ENCODE results near the gene CNOT6. TPM values are rescaled to one million over a fixed set of nuclear protein-coding genes. Genes with fewer than 3 reads are reported as not detected.

The CNOT6 gene
- total RNA-seq, 1 experiment from 2014 or later, result 32.8 TPM

DNA sequence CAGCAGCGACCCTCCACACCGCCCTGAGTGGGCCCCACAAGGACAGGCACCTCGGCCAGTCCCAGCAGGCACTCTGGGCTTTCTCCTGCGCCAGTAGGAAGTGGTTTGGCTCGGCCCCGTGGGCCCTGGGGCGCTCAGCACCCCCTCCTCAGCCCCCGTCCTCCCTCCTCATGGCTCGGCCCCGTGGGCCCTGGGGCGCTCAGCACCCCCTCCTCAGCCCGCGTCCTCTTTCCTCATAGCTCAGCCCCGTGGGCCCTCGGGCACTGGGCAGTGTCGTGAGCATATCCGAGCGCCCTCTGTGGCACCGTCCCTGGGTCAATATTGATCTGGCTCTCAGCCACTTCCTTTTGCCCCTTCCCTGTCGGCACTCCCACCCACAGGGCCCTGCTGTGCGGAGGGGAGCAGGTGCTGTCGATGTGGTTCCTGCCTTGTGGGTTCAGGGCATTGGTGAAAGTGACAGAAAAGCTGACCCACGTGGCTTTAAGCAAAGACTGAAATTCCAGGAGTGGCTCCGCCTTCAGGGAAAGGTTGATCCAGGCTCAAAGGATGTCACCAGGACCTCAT lies 102.6 kb downstream of the CNOT6 start:
- ChIA-PET POLR2A (no interaction called here), CTCF (no interaction called here)
- H3K9me3 ChIP-seq (ENCODE audit: control insufficient read depth, insufficient read depth, low read depth, low read length), result no peaks in the 10 kb centered on the region
- in situ Hi-C loops (cut with HindIII; ENCODE audit: low pct_unique_long_range_greater_than_20kb, low sequenced_read_pairs), result no loop called here
- no TSS peak for BruUV-seq (replicated peaks)
- no peaks in the 10 kb centered on the region for H3K27me3 ChIP-seq (ENCODE audit: control insufficient read depth, insufficient read depth, low read length)
- ATAC-seq (no peak), DNase-seq (ENCODE audit: low read depth, low spot score) (no peak)
- no peak overlapping the region for H3K27ac ChIP-seq (ENCODE audit: low read length)
- TF ChIP-seq, protein P1, sequence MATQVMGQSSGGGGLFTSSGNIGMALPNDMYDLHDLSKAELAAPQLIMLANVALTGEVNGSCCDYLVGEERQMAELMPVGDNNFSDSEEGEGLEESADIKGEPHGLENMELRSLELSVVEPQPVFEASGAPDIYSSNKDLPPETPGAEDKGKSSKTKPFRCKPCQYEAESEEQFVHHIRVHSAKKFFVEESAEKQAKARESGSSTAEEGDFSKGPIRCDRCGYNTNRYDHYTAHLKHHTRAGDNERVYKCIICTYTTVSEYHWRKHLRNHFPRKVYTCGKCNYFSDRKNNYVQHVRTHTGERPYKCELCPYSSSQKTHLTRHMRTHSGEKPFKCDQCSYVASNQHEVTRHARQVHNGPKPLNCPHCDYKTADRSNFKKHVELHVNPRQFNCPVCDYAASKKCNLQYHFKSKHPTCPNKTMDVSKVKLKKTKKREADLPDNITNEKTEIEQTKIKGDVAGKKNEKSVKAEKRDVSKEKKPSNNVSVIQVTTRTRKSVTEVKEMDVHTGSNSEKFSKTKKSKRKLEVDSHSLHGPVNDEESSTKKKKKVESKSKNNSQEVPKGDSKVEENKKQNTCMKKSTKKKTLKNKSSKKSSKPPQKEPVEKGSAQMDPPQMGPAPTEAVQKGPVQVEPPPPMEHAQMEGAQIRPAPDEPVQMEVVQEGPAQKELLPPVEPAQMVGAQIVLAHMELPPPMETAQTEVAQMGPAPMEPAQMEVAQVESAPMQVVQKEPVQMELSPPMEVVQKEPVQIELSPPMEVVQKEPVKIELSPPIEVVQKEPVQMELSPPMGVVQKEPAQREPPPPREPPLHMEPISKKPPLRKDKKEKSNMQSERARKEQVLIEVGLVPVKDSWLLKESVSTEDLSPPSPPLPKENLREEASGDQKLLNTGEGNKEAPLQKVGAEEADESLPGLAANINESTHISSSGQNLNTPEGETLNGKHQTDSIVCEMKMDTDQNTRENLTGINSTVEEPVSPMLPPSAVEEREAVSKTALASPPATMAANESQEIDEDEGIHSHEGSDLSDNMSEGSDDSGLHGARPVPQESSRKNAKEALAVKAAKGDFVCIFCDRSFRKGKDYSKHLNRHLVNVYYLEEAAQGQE (IDR thresholded peaks at IDR 0.05; ENCODE audit: insufficient read depth in 1 of 2, low read depth in 2 of 2, low read length in 1 of 2), result no peak
- TF ChIP-seq TCF7L2 (IDR thresholded peaks at IDR 0.05; ENCODE audit: low read depth, low read length) (no peak), SIN3A (IDR thresholded peaks at IDR 0.05; ENCODE audit: borderline replicate concordance, insufficient read depth, low read depth, low read length) (no peak), POLR2AphosphoS5 (IDR thresholded peaks at IDR 0.05; ENCODE audit: low read depth, low read length) (no peak)
- TF ChIP-seq, protein P2, sequence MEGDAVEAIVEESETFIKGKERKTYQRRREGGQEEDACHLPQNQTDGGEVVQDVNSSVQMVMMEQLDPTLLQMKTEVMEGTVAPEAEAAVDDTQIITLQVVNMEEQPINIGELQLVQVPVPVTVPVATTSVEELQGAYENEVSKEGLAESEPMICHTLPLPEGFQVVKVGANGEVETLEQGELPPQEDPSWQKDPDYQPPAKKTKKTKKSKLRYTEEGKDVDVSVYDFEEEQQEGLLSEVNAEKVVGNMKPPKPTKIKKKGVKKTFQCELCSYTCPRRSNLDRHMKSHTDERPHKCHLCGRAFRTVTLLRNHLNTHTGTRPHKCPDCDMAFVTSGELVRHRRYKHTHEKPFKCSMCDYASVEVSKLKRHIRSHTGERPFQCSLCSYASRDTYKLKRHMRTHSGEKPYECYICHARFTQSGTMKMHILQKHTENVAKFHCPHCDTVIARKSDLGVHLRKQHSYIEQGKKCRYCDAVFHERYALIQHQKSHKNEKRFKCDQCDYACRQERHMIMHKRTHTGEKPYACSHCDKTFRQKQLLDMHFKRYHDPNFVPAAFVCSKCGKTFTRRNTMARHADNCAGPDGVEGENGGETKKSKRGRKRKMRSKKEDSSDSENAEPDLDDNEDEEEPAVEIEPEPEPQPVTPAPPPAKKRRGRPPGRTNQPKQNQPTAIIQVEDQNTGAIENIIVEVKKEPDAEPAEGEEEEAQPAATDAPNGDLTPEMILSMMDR (IDR thresholded peaks at IDR 0.05), result no peak
- H3K4me3 ChIP-seq (ENCODE audit: low read depth in 2 of 2, low read length in 2 of 2), result no peak overlapping the region
- intact Hi-C loops (cut with micrococcal nuclease; ENCODE audit: unreplicated experiment), result no loop called here
- H3K36me3 ChIP-seq (ENCODE audit: control insufficient read depth, insufficient read depth, low read length), result no peaks in the 10 kb centered on the region
- no peaks in the 10 kb centered on the region for H3K4me1 ChIP-seq (ENCODE audit: control insufficient read depth, insufficient read depth, low read length)

DNA sequence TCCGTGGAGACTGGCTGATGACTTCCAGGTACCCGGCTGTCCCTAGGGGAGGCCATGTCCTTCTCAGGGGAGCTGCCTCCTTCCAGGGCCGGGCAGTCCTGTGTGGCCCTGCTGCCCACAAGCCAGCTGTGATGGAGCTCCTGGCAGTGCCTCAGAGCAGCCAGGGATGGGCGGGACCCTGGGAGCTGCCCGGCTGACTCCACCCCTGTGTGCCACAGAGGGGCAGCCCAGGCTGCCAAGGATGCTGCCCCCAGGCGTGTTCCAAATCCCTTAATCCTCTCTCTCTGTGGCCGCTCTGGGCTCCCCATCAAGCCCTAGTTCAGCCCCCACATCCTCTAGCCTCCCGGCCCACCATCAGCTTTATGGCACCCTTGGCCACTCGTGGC lies 104.1 kb downstream of the CNOT6 start:
- Histone ChIP-seq H3K9me3 (ENCODE audit: control insufficient read depth, insufficient read depth, low read depth, low read length) (no peaks in the 10 kb centered on the region), H3K27me3 (ENCODE audit: control insufficient read depth, insufficient read depth, low read length) (no peaks in the 10 kb centered on the region), H3K4me3 (ENCODE audit: low read depth in 2 of 2, low read length in 2 of 2) (no peak overlapping the region), H3K36me3 (ENCODE audit: control insufficient read depth, insufficient read depth, low read length) (no peaks in the 10 kb centered on the region), H3K27ac (ENCODE audit: low read length) (no peak overlapping the region), H3K4me1 (ENCODE audit: control insufficient read depth, insufficient read depth, low read length) (no peaks in the 10 kb centered on the region)
- BruUV-seq (replicated peaks), result no TSS peak
- TF ChIP-seq TCF7L2 (IDR thresholded peaks at IDR 0.05; ENCODE audit: low read depth, low read length) (no peak), SIN3A (IDR thresholded peaks at IDR 0.05; ENCODE audit: borderline replicate concordance, insufficient read depth, low read depth, low read length) (no peak), POLR2AphosphoS5 (IDR thresholded peaks at IDR 0.05; ENCODE audit: low read depth, low read length) (no peak)
- TF ChIP-seq, protein P2 (IDR thresholded peaks at IDR 0.05), result no peak
- TF ChIP-seq, protein P1 (IDR thresholded peaks at IDR 0.05; ENCODE audit: insufficient read depth in 1 of 2, low read depth in 2 of 2, low read length in 1 of 2), result no peak
- in situ Hi-C loops (cut with HindIII; ENCODE audit: low pct_unique_long_range_greater_than_20kb, low sequenced_read_pairs) (no loop called here), intact Hi-C loops (cut with micrococcal nuclease; ENCODE audit: unreplicated experiment) (no loop called here)
- CTCF ChIA-PET, result no interaction called here
- ATAC-seq, result no peak
- no peak for DNase-seq (ENCODE audit: low read depth, low spot score)
- POLR2A ChIA-PET, result no interaction called here
